ENCODE measurements around the gene TRIM52. TPM values are rescaled to one million over a fixed set of nuclear protein-coding genes. Genes with fewer than 3 reads are reported as not detected.
A peak's percentile ranks its signal among the peaks of the same experiment; 100 is the strongest.

TRIM52 gene
- total and polyA plus RNA-seq, 9 of the 15 experiments (the other 6 are each of a cell fraction or from before 2014, with no cell fraction given), result 3.3 to 21.9 (median 13.5) TPM

- TF ChIP-seq, protein P1, sequence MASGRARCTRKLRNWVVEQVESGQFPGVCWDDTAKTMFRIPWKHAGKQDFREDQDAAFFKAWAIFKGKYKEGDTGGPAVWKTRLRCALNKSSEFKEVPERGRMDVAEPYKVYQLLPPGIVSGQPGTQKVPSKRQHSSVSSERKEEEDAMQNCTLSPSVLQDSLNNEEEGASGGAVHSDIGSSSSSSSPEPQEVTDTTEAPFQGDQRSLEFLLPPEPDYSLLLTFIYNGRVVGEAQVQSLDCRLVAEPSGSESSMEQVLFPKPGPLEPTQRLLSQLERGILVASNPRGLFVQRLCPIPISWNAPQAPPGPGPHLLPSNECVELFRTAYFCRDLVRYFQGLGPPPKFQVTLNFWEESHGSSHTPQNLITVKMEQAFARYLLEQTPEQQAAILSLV (tag; IDR thresholded peaks at IDR 0.05), result no peak
- TF ChIP-seq U2AF1 (optimal IDR thresholded peaks at IDR 0.05; ENCODE audit: low read depth, low read length) (no peak), TAL1 (IDR thresholded peaks at IDR 0.05) (no peak), ZFX (CRISPR knock-in tag; IDR thresholded peaks at IDR 0.05) (no peak), ATF1 (CRISPR knock-in tag; IDR thresholded peaks at IDR 0.05) (no peak), ATF1 (tag; IDR thresholded peaks at IDR 0.05) (peak; percentile 77), POU5F1 (IDR thresholded peaks at IDR 0.05; ENCODE audit: borderline replicate concordance, low read depth, low read length, partially characterized antibody) (no peak), ZNF41 (CRISPR knock-in tag; conservative IDR thresholded peaks at IDR 0.05) (no peak), NCOA2 (IDR thresholded peaks at IDR 0.05; ENCODE audit: partially characterized antibody in 2 of 2) (no peak), EWSR1 (IDR thresholded peaks at IDR 0.05; ENCODE audit: borderline replicate concordance, low read depth, partially characterized antibody) (no peak), TEAD1 (CRISPR knock-in tag; IDR thresholded peaks at IDR 0.05) (no peak), SMARCE1 (IDR thresholded peaks at IDR 0.05) (no peak)
- TF ChIP-seq, protein P2, sequence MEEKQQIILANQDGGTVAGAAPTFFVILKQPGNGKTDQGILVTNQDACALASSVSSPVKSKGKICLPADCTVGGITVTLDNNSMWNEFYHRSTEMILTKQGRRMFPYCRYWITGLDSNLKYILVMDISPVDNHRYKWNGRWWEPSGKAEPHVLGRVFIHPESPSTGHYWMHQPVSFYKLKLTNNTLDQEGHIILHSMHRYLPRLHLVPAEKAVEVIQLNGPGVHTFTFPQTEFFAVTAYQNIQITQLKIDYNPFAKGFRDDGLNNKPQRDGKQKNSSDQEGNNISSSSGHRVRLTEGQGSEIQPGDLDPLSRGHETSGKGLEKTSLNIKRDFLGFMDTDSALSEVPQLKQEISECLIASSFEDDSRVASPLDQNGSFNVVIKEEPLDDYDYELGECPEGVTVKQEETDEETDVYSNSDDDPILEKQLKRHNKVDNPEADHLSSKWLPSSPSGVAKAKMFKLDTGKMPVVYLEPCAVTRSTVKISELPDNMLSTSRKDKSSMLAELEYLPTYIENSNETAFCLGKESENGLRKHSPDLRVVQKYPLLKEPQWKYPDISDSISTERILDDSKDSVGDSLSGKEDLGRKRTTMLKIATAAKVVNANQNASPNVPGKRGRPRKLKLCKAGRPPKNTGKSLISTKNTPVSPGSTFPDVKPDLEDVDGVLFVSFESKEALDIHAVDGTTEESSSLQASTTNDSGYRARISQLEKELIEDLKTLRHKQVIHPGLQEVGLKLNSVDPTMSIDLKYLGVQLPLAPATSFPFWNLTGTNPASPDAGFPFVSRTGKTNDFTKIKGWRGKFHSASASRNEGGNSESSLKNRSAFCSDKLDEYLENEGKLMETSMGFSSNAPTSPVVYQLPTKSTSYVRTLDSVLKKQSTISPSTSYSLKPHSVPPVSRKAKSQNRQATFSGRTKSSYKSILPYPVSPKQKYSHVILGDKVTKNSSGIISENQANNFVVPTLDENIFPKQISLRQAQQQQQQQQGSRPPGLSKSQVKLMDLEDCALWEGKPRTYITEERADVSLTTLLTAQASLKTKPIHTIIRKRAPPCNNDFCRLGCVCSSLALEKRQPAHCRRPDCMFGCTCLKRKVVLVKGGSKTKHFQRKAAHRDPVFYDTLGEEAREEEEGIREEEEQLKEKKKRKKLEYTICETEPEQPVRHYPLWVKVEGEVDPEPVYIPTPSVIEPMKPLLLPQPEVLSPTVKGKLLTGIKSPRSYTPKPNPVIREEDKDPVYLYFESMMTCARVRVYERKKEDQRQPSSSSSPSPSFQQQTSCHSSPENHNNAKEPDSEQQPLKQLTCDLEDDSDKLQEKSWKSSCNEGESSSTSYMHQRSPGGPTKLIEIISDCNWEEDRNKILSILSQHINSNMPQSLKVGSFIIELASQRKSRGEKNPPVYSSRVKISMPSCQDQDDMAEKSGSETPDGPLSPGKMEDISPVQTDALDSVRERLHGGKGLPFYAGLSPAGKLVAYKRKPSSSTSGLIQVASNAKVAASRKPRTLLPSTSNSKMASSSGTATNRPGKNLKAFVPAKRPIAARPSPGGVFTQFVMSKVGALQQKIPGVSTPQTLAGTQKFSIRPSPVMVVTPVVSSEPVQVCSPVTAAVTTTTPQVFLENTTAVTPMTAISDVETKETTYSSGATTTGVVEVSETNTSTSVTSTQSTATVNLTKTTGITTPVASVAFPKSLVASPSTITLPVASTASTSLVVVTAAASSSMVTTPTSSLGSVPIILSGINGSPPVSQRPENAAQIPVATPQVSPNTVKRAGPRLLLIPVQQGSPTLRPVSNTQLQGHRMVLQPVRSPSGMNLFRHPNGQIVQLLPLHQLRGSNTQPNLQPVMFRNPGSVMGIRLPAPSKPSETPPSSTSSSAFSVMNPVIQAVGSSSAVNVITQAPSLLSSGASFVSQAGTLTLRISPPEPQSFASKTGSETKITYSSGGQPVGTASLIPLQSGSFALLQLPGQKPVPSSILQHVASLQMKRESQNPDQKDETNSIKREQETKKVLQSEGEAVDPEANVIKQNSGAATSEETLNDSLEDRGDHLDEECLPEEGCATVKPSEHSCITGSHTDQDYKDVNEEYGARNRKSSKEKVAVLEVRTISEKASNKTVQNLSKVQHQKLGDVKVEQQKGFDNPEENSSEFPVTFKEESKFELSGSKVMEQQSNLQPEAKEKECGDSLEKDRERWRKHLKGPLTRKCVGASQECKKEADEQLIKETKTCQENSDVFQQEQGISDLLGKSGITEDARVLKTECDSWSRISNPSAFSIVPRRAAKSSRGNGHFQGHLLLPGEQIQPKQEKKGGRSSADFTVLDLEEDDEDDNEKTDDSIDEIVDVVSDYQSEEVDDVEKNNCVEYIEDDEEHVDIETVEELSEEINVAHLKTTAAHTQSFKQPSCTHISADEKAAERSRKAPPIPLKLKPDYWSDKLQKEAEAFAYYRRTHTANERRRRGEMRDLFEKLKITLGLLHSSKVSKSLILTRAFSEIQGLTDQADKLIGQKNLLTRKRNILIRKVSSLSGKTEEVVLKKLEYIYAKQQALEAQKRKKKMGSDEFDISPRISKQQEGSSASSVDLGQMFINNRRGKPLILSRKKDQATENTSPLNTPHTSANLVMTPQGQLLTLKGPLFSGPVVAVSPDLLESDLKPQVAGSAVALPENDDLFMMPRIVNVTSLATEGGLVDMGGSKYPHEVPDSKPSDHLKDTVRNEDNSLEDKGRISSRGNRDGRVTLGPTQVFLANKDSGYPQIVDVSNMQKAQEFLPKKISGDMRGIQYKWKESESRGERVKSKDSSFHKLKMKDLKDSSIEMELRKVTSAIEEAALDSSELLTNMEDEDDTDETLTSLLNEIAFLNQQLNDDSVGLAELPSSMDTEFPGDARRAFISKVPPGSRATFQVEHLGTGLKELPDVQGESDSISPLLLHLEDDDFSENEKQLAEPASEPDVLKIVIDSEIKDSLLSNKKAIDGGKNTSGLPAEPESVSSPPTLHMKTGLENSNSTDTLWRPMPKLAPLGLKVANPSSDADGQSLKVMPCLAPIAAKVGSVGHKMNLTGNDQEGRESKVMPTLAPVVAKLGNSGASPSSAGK (IDR thresholded peaks at IDR 0.05), result no peak
- TF ChIP-seq, protein P3, sequence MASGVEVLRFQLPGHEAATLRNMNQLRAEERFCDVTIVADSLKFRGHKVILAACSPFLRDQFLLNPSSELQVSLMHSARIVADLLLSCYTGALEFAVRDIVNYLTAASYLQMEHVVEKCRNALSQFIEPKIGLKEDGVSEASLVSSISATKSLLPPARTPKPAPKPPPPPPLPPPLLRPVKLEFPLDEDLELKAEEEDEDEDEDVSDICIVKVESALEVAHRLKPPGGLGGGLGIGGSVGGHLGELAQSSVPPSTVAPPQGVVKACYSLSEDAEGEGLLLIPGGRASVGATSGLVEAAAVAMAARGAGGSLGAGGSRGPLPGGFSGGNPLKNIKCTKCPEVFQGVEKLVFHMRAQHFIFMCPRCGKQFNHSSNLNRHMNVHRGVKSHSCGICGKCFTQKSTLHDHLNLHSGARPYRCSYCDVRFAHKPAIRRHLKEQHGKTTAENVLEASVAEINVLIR (CRISPR knock-in tag; IDR thresholded peaks at IDR 0.05), result peak; percentile 31; the same call in 1 of the 2 replicates
Measured at GRCh38 chr5:181215997-181216989, 44.6 kb downstream of the TRIM52 start (continued).
